ENCODE data around the gene TANC1.

Gene TANC1

DNA sequence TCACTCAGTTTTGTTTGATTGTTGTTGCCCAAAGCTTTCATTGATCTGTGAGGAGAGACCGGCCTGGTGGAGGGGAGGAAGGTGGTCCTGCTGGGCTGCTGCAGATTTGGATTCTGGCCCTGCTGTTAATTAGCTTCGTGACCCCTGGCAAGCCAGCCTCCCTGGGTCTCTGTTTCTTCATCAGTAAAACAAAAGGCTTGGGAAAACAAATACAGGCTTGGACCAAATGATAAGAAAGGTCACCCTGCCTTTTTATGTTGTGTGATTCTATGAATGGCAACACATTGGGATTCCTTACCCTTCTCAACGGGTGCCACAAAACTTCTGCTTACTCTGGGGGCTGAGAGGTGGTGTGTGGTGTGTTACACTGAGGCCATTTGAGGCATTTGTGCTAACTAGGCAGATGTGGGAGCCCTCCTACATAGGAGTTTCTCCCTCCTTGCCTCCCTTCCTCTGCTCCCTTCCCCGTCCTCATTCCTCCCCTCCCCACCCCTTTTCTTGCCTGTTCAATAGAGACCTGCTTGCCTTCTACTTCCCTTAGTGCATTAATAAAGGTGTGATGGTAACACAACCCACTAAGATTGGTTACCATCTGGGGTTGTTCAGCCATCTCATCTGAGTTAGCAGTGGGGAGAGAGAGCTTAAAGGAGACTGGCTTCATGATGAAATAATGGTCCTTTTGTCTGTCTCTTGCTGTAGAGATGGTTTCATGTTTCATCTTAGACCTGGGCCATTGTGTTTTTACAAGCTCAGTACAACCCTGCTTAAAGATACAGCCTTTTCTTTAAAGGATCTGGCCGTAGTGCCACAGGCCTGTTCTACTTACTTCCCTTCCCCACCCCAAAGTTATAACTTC, 96.2 kb downstream of the TANC1 start:
- Histone ChIP-seq H3K4me1 (ENCODE audit: control insufficient read depth in 1 of 2, insufficient read depth in 2 of 2, low read length in 2 of 2) (peaks cover 21 to 22% of the 10 kb centered on the region in 2 experiments), H4K12ac (ENCODE audit: low read depth, low read length) (peak overlapping the region; percentile 39), H2AK5ac (ENCODE audit: low read length) (peak overlapping the region; percentile 87), H2AFZ (ENCODE audit: insufficient read depth, low read length, poor library complexity) (no peak overlapping the region), H3K18ac (ENCODE audit: low read length) (peak overlapping the region; percentile 45), H3K79me2 (ENCODE audit: control insufficient read depth, insufficient read depth, low read length, poor library complexity) (peaks cover 7% of the 10 kb centered on the region), H3K4ac (ENCODE audit: low read depth, low read length) (peak overlapping the region; percentile 16), H3K4me2 (ENCODE audit: low read length) (peak overlapping the region; percentile 3), H2BK120ac (ENCODE audit: insufficient read depth, low read length, poor library complexity) (peak overlapping the region; percentile 82), H4K91ac (ENCODE audit: low read depth, low read length) (peak overlapping the region; percentile 64), H3K79me1 (ENCODE audit: low read length) (peaks cover 16% of the 10 kb centered on the region), H3K14ac (ENCODE audit: low read length) (peak overlapping the region; percentile 89), H4K8ac (ENCODE audit: low read depth, low read length) (peak overlapping the region; percentile 68), H3K36me3 (ENCODE audit: control insufficient read depth in 1 of 2, insufficient read depth in 2 of 2, low read length in 2 of 2) (peaks cover 2% of the 10 kb centered on the region in 2 experiments), H3K27me3 (ENCODE audit: insufficient read depth, low read length) (no peaks in the 10 kb centered on the region), H2BK12ac (ENCODE audit: low read length) (peak overlapping the region; percentile 97), H3K23ac (ENCODE audit: low read length) (no peak overlapping the region), H3K27ac (ENCODE audit: low read depth, low read length) (peak overlapping the region; percentile 74), H3K9me3 (ENCODE audit: insufficient read depth, low read depth, low read length) (no peaks in the 10 kb centered on the region), H3K9ac (ENCODE audit: low read length) (no peak overlapping the region), H2BK5ac (ENCODE audit: low read depth, low read length, poor library complexity) (peak overlapping the region; percentile 71), H3K4me3 (ENCODE audit: low read depth, low read length) (no peak overlapping the region)
- WGBS (ENCODE audit: extremely low coverage, insufficient coverage, insufficient read length), result no CpG with 5 or more reads among the region's 5 CpGs
- no peak for DNase-seq

DNA sequence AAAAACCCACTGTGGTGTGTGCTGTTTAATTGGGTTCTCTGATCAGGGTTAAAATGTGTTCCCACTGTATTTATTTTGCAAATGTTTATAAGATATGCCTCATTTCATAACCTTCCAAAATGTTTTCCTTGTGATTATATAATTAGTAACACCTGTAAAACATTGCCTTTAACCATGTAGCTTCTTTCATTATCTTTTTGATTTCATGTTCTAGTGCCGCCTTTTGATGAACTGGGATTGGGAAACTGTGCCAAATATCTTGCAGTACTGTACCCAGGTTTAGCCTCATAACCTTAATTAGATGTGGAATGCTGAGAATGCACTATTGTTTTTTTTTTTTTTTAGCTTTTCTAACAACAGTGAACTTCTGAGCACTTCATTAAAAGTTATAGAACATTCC, 96.9 kb downstream of the TANC1 start:
- Histone ChIP-seq H3K27ac (ENCODE audit: low read depth, low read length) (peak overlapping the region; percentile 74), H3K79me2 (ENCODE audit: control insufficient read depth, insufficient read depth, low read length, poor library complexity) (peaks cover 8% of the 10 kb centered on the region), H3K4me3 (ENCODE audit: low read depth, low read length) (no peak overlapping the region), H3K18ac (ENCODE audit: low read length) (no peak overlapping the region), H3K23ac (ENCODE audit: low read length) (no peak overlapping the region), H3K27me3 (ENCODE audit: insufficient read depth, low read length) (no peaks in the 10 kb centered on the region), H2BK120ac (ENCODE audit: insufficient read depth, low read length, poor library complexity) (no peak overlapping the region), H3K36me3 (ENCODE audit: control insufficient read depth in 1 of 2, insufficient read depth in 2 of 2, low read length in 2 of 2) (peaks cover 2% of the 10 kb centered on the region in 2 experiments), H4K91ac (ENCODE audit: low read depth, low read length) (no peak overlapping the region), H2AK5ac (ENCODE audit: low read length) (no peak overlapping the region), H2BK5ac (ENCODE audit: low read depth, low read length, poor library complexity) (no peak overlapping the region), H3K14ac (ENCODE audit: low read length) (no peak overlapping the region), H3K4me2 (ENCODE audit: low read length) (no peak overlapping the region), H2AFZ (ENCODE audit: insufficient read depth, low read length, poor library complexity) (no peak overlapping the region), H3K9me3 (ENCODE audit: insufficient read depth, low read depth, low read length) (no peaks in the 10 kb centered on the region), H2BK12ac (ENCODE audit: low read length) (no peak overlapping the region), H3K79me1 (ENCODE audit: low read length) (peaks cover 19% of the 10 kb centered on the region), H3K4me1 (ENCODE audit: control insufficient read depth in 1 of 2, insufficient read depth in 2 of 2, low read length in 2 of 2) (peaks cover 23 to 24% of the 10 kb centered on the region in 2 experiments), H3K4ac (ENCODE audit: low read depth, low read length) (no peak overlapping the region), H3K9ac (ENCODE audit: low read length) (no peak overlapping the region), H4K12ac (ENCODE audit: low read depth, low read length) (no peak overlapping the region), H4K8ac (ENCODE audit: low read depth, low read length) (no peak overlapping the region)
- peak in 1 of 2 donors; percentile 25 for DNase-seq
- no CpG with 5 or more reads among the region's 1 CpG for WGBS (ENCODE audit: extremely low coverage, insufficient coverage, insufficient read length)

DNA sequence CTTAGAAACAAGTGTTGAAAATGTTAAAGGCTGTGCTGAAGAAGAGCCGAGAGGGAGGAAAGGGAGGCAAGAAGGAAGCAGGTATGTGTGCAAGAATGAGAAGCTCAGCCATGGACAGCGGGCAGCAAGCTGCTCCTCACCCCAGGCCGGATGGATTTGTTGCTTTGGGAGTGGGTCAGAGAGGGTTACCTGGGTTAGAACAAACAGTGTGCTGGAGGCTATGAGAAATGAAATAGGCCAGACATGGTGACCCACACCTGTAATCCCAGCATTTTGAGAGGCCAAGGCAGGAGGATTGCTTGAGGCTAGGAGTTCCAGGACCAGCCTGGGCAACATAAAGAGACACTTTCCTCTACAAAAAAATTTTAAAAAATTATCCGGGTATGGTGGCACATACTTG, 97.5 kb downstream of the TANC1 start:
- Histone ChIP-seq H3K27me3 (ENCODE audit: insufficient read depth, low read length) (no peaks in the 10 kb centered on the region), H3K4me2 (ENCODE audit: low read length) (no peak overlapping the region), H2BK12ac (ENCODE audit: low read length) (no peak overlapping the region), H4K91ac (ENCODE audit: low read depth, low read length) (peak overlapping the region; percentile 11), H3K79me1 (ENCODE audit: low read length) (peaks cover 19% of the 10 kb centered on the region), H3K27ac (ENCODE audit: low read depth, low read length) (peak overlapping the region; percentile 50), H3K4ac (ENCODE audit: low read depth, low read length) (no peak overlapping the region), H2BK120ac (ENCODE audit: insufficient read depth, low read length, poor library complexity) (no peak overlapping the region), H4K8ac (ENCODE audit: low read depth, low read length) (no peak overlapping the region), H2AFZ (ENCODE audit: insufficient read depth, low read length, poor library complexity) (peak overlapping the region; percentile 8), H3K14ac (ENCODE audit: low read length) (no peak overlapping the region), H2AK5ac (ENCODE audit: low read length) (no peak overlapping the region), H3K23ac (ENCODE audit: low read length) (no peak overlapping the region), H3K4me1 (ENCODE audit: control insufficient read depth in 1 of 2, insufficient read depth in 2 of 2, low read length in 2 of 2) (peaks cover 23 to 24% of the 10 kb centered on the region in 2 experiments), H3K4me3 (ENCODE audit: low read depth, low read length) (no peak overlapping the region), H3K18ac (ENCODE audit: low read length) (no peak overlapping the region), H3K9ac (ENCODE audit: low read length) (no peak overlapping the region), H3K79me2 (ENCODE audit: control insufficient read depth, insufficient read depth, low read length, poor library complexity) (peaks cover 8% of the 10 kb centered on the region), H4K12ac (ENCODE audit: low read depth, low read length) (no peak overlapping the region), H3K36me3 (ENCODE audit: control insufficient read depth in 1 of 2, insufficient read depth in 2 of 2, low read length in 2 of 2) (peaks cover 2% of the 10 kb centered on the region in 2 experiments), H2BK5ac (ENCODE audit: low read depth, low read length, poor library complexity) (peak overlapping the region; percentile 15), H3K9me3 (ENCODE audit: insufficient read depth, low read depth, low read length) (no peaks in the 10 kb centered on the region)
- peak; percentile 85 to 86 for DNase-seq
- no CpG with 5 or more reads among the region's 4 CpGs for WGBS (ENCODE audit: extremely low coverage, insufficient coverage, insufficient read length)

DNA sequence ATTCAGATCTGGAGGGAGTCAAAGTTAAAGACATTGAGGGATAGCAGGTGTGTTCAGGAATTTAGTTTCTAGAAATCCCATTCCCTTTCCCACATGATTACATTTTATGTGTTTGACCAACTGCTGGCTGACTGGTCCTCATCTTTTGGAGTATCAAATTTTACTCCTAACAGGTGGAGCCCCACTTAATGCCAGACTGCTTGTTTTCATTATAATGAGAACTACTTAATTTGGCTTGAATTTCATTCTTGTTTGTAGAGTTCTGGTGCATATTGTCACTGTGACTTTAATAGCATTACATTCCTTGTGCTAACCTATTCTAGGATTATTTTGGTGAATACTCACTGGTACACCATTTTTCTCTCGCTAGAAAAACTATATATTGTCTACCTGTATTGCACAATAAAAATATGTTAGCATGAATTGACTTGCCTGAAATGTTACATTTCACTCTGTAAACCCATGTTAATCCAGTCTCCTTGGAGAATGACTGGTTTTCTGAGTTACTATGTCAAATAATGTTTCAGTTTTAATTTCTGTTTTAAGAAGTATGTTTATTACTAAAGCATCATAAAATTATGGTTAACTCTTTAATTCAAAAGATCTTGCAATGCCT, 98.2 kb downstream of the TANC1 start:
- peaks cover 8% of the 10 kb centered on the region for H3K79me2 ChIP-seq (ENCODE audit: control insufficient read depth, insufficient read depth, low read length, poor library complexity)
- peaks cover 2% of the 10 kb centered on the region in 2 experiments for H3K36me3 ChIP-seq (ENCODE audit: control insufficient read depth in 1 of 2, insufficient read depth in 2 of 2, low read length in 2 of 2)
- peaks cover 20 to 21% of the 10 kb centered on the region in 2 experiments for H3K4me1 ChIP-seq (ENCODE audit: control insufficient read depth in 1 of 2, insufficient read depth in 2 of 2, low read length in 2 of 2)
- H3K27ac ChIP-seq (ENCODE audit: low read depth, low read length), result no peak overlapping the region
- H2AFZ ChIP-seq (ENCODE audit: insufficient read depth, low read length, poor library complexity), result no peak overlapping the region
- H2AK5ac ChIP-seq (ENCODE audit: low read length), result no peak overlapping the region
- peaks cover 19% of the 10 kb centered on the region for H3K79me1 ChIP-seq (ENCODE audit: low read length)
- no peak overlapping the region for H3K4ac ChIP-seq (ENCODE audit: low read depth, low read length)
- no peak overlapping the region for H3K9ac ChIP-seq (ENCODE audit: low read length)
- no peak overlapping the region for H3K14ac ChIP-seq (ENCODE audit: low read length)
- DNase-seq, result no peak
- H2BK120ac ChIP-seq (ENCODE audit: insufficient read depth, low read length, poor library complexity), result no peak overlapping the region
- H4K12ac ChIP-seq (ENCODE audit: low read depth, low read length), result no peak overlapping the region
- no peak overlapping the region for H4K91ac ChIP-seq (ENCODE audit: low read depth, low read length)
- no peak overlapping the region for H3K4me2 ChIP-seq (ENCODE audit: low read length)
- H3K4me3 ChIP-seq (ENCODE audit: low read depth, low read length), result no peak overlapping the region
- H3K23ac ChIP-seq (ENCODE audit: low read length), result no peak overlapping the region
- H4K8ac ChIP-seq (ENCODE audit: low read depth, low read length), result no peak overlapping the region
- no peaks in the 10 kb centered on the region for H3K27me3 ChIP-seq (ENCODE audit: insufficient read depth, low read length)
- H3K9me3 ChIP-seq (ENCODE audit: insufficient read depth, low read depth, low read length), result no peaks in the 10 kb centered on the region
- no CpG with 5 or more reads among the region's 1 CpG for WGBS (ENCODE audit: extremely low coverage, insufficient coverage, insufficient read length)
- H2BK5ac ChIP-seq (ENCODE audit: low read depth, low read length, poor library complexity), result no peak overlapping the region
- no peak overlapping the region for H2BK12ac ChIP-seq (ENCODE audit: low read length)
- no peak overlapping the region for H3K18ac ChIP-seq (ENCODE audit: low read length)

Measured in trophoblast cell (in vitro differentiated cells and primary cell).